Heart left ventricle (tissue), 13 donors: ENCODE data around the gene TPRN.

Experiments
- POLR2A ChIP-seq, 2 donors: fragments of 450-650 bp; IDR thresholded peaks; one replicate each; pipeline ENCODE4 v1.6.1; 2017; ENCODE audit warnings: antibody characterized with exemption in 2 of 2, mild to moderate bottlenecking in 2 of 2, moderate library complexity in 2 of 2
- TF ChIP-seq, protein P1 (sequence below), 12 donors: fragments of 200-600 bp; sonication (generic) in 4 of 12; IDR thresholded peaks; one replicate each; pipeline versions ENCODE4 v1.5.0 to v1.8.0; 2018 to 2022; ENCODE audit warnings: antibody characterized with exemption in 12 of 12, mild to moderate bottlenecking in 5 of 12
- donor health status: ischemic (EF 13 %, LVEDD 7.1; RV severe dilation, severe dysfunction).
- donor health status: DM: no; HTN: yes; CAD: no.
- donor health status: DM: no; HTN: no; CAD: no.
- donor health status: ischemic (EF 25% LVEDD 6.9; RV normal size, moderate dysfunction).
- donor health status: ischemic (EF 25% LVEDD 5.7; RV mildly dilated, moderate dysfunction).
- donor health status: ischemic (EF 35%, LVEDD 5.7; RV mildly dilated, moderate dysfunction).
- donor health status: nonischemic (EF 11% LVEDD 7.7; RV severe dilation, severe dysfunction).
- donor health status: DM: yes; HTN: yes; CAD: no.
- donor health status: PGD.
- donor health status: ischemic (EF 29% LVEDD 5.4; RV normal size, mild dysfunction).
- donor health status: nonischemic (EF 23%, LVEDD 6.1; RV moderate dilation, normal function).

- TF ChIP-seq, protein P1, sequence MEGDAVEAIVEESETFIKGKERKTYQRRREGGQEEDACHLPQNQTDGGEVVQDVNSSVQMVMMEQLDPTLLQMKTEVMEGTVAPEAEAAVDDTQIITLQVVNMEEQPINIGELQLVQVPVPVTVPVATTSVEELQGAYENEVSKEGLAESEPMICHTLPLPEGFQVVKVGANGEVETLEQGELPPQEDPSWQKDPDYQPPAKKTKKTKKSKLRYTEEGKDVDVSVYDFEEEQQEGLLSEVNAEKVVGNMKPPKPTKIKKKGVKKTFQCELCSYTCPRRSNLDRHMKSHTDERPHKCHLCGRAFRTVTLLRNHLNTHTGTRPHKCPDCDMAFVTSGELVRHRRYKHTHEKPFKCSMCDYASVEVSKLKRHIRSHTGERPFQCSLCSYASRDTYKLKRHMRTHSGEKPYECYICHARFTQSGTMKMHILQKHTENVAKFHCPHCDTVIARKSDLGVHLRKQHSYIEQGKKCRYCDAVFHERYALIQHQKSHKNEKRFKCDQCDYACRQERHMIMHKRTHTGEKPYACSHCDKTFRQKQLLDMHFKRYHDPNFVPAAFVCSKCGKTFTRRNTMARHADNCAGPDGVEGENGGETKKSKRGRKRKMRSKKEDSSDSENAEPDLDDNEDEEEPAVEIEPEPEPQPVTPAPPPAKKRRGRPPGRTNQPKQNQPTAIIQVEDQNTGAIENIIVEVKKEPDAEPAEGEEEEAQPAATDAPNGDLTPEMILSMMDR (IDR thresholded peaks at IDR 0.05), result no peak
- TF ChIP-seq POLR2A (IDR thresholded peaks at IDR 0.05), result no peak
These were observed 26.5 kb downstream of the TPRN start for GRCh38 chr9:137173796-137174664.
